GM12878 (cell line): Measurements from ENCODE around the gene CDH4. TPM values are rescaled to one million over a fixed set of nuclear protein-coding genes. Genes with fewer than 3 reads are reported as not detected.

Source experiments
- ATAC-seq: fragments of 200-7000 bp; cut with Tn5 transposase; 3 replicates; pipeline ENCODE4 v1.9.1; 2020; ENCODE audit warnings: mild to moderate bottlenecking, moderate library complexity
- BruUV-seq: library from RNA; stranded (reverse); fragments of 400-500 nt; replicated peaks from 2 replicates; lab custom pipeline; 2021; lab: Mats Ljungman, UMichigan
- CTCF ChIA-PET: fragments of 300-600 bp; sonication (Branson Sonifier 250); formaldehyde crosslinking; extraction: SDS; loops from one replicate; lab custom pipeline; 2021; ENCODE audit warnings: inconsistent platforms; lab: Yijun Ruan, JAX
- POLR2A ChIA-PET: fragments of 350-600 bp; formaldehyde crosslinking; extraction: SDS; loops from one replicate; lab custom pipeline; 2021; ENCODE audit warnings: inconsistent platforms; lab: Charles Lee
- RAD21 ChIA-PET: fragments of 300-600 bp; sonication (Branson Sonifier 250); formaldehyde crosslinking; loops from one replicate; lab custom pipeline; 2023; ENCODE audit warnings: antibody characterized with exemption; ENCODE audit not compliant: unreplicated experiment; lab: Charles Lee
- SMC1A ChIA-PET: fragments of 300-600 bp; sonication (Branson Sonifier 250); formaldehyde crosslinking; loops from one replicate; lab custom pipeline; 2023; ENCODE audit not compliant: unreplicated experiment, uncharacterized antibody; lab: Charles Lee
- DNase-seq: peaks from one replicate; pipeline ENCODE4 v3.0.0-alpha.2; 2011; ENCODE audit warnings: low read depth, low spot score
- FAIRE-seq: peaks from 3 replicates; lab custom pipeline; 2011; peaks lifted over from hg19 to GRCh38; lab: Jason Lieb, UNC
- H2AFZ ChIP-seq: 2 replicates; pipeline ENCODE4 v1.6.0; 2011; ENCODE audit warnings: low read depth, low read length, control low read depth; ENCODE audit not compliant: control insufficient read depth
- H3K27ac ChIP-seq: 2 replicates; pipeline ENCODE4 v1.5.1; 2011; ENCODE audit warnings: control low read depth; ENCODE audit not compliant: control insufficient read depth, insufficient read depth
- H3K27me3 ChIP-seq, 2 experiments: replicated peaks in 1 of 2; 2 replicates each; pipeline versions ENCODE4 v1.6.0 to v1.6.1; 2011; ENCODE audit warnings: low read length in 1 of 2; ENCODE audit not compliant: control insufficient read depth in 2 of 2, insufficient read depth in 2 of 2
- H3K36me3 ChIP-seq, 2 experiments: 2 replicates each; pipeline ENCODE4 v1.5.1; 2011; ENCODE audit warnings: low read length in 1 of 2; ENCODE audit not compliant: control insufficient read depth in 2 of 2, insufficient read depth in 2 of 2
- H3K4me1 ChIP-seq: 2 replicates; pipeline ENCODE4 v1.6.1; 2011; ENCODE audit warnings: mild to moderate bottlenecking, low read length, moderate library complexity, mixed read lengths; ENCODE audit not compliant: control insufficient read depth, insufficient read depth
- H3K4me2 ChIP-seq: 2 replicates; pipeline ENCODE4 v1.6.0; 2011; ENCODE audit warnings: control low read depth; ENCODE audit not compliant: control insufficient read depth, insufficient read depth
- H3K4me3 ChIP-seq: fragments of 200-600 bp; sonication (generic); 2 replicates; pipeline ENCODE4 v1.5.1; 2016
- H3K79me2 ChIP-seq: 2 replicates; pipeline ENCODE4 v1.6.0; 2011; ENCODE audit warnings: low read length; ENCODE audit not compliant: control insufficient read depth, insufficient read depth
- H3K9ac ChIP-seq: 2 replicates; pipeline ENCODE4 v1.8.0; 2011; ENCODE audit warnings: low read length, control low read depth, mixed read lengths; ENCODE audit not compliant: control insufficient read depth, insufficient read depth
- H3K9me3 ChIP-seq: replicated peaks from 3 replicates; pipeline ENCODE4 v1.5.1; 2011; ENCODE audit warnings: mild to moderate bottlenecking, low read length; ENCODE audit not compliant: control insufficient read depth, insufficient read depth
- H4K20me1 ChIP-seq: 2 replicates; pipeline ENCODE4 v1.6.0; 2011; ENCODE audit not compliant: control insufficient read depth, insufficient read depth
- BCL11A ChIP-seq: IDR thresholded peaks from 2 replicates; pipeline ENCODE4 v1.6.1; 2011; ENCODE audit warnings: low read depth, low read length
- NFXL1 ChIP-seq: fragments of 450-650 bp; IDR thresholded peaks from 2 replicates; pipeline ENCODE4 v1.6.1; 2017; ENCODE audit warnings: antibody characterized with exemption, mild to moderate bottlenecking, borderline replicate concordance
- REST ChIP-seq: IDR thresholded peaks from 2 replicates; pipeline ENCODE4 v1.6.1; 2012; ENCODE audit warnings: mild to moderate bottlenecking, low read depth, low read length
- SIX5 ChIP-seq: IDR thresholded peaks from 2 replicates; pipeline ENCODE4 v1.6.1; 2011; ENCODE audit warnings: mild to moderate bottlenecking, low read depth, low read length, moderate library complexity; ENCODE audit not compliant: severe bottlenecking
- TBL1XR1 ChIP-seq: IDR thresholded peaks from 2 replicates; pipeline ENCODE4 v1.6.1; 2012; ENCODE audit warnings: low read depth, low read length, improper control_type of control experiment
- WGBS: methylation state at CpG from one replicate; pipeline ENCODE4 v1.1.6; 2016; ENCODE audit warnings: low lambda C conversion rate; ENCODE audit not compliant: insufficient replicate concordance, insufficient coverage; ENCODE audit errors: missing lambda C conversion rate; 5-methylcytosine and 5-hydroxymethylcytosine counted together
- in situ Hi-C: fragments of 300-500 bp; cut with MboI; formaldehyde crosslinking; loops from 9 replicates; pipeline ENCODE4 v1.14.3; 2018; ENCODE audit warnings: mixed read lengths
- intact Hi-C: fragments of 100-400 bp; cut with micrococcal nuclease; formaldehyde crosslinking; loops from one replicate; pipeline ENCODE4 v1.14.2; 2022; ENCODE audit not compliant: unreplicated experiment
- polyA plus RNA-seq, 11 experiments: library from polyadenylated mRNA; depleted of rRNA in 4 of 11; unstranded in 6 of 11; stranded (reverse) in 5 of 11; fragments of >200 nt; fragmentation: Nextera tagmentation in 4 of 11; fragmentation: Illumina TruSeq in 1 of 11; extraction: Ambion mirVana in 4 of 11; extraction: Trizol in 1 of 11; gene quantifications; 1 replicate in 1 of 11; 2 replicates in 10 of 11; pipeline versions ENCODE4 v1.2.1 to v1.2.3, GENCODE V29; 2011 to 2016; ENCODE audit warnings: inconsistent platforms in 2 of 11, missing spikeins in 2 of 11, low read depth in 1 of 11
- total RNA-seq, 4 experiments: library from RNA; depleted of rRNA in 3 of 4; stranded (reverse); fragments of >200 nt in 3 of 4; fragmentation: Illumina TruSeq in 1 of 4; extraction: Trizol in 1 of 4; gene quantifications; 2 replicates each; pipeline versions ENCODE4 v1.2.1 to v1.2.3, GENCODE V29; 2013 to 2021

The CDH4 gene
- total and polyA plus RNA-seq, 10 of the 15 experiments (the other 5 are each of a cell fraction or from before 2014, with no cell fraction given): not detected

- TF ChIP-seq BCL11A (no peak), SIX5 (no peak), REST (no peak), TBL1XR1 (no peak), NFXL1 (no peak)
- TF ChIP-seq, all 136 proteins: peak for 0
- RAD21 ChIA-PET: no interaction called here
- Histone ChIP-seq H3K4me1 (no peaks in the 10 kb centered on the region), H2AFZ (no peak overlapping the region), H3K4me2 (no peak overlapping the region), H3K36me3 (no peaks in the 10 kb centered on the region), H3K9me3 (no peaks in the 10 kb centered on the region; the same call in 2 of the 3 replicates), H4K20me1 (no peaks in the 10 kb centered on the region), H3K79me2 (no peaks in the 10 kb centered on the region), H3K27me3 (no peaks in the 10 kb centered on the region; a peak in 1 of 4 replicates), H3K4me3 (no peak overlapping the region), H3K27ac (no peak overlapping the region), H3K9ac (no peak overlapping the region)
- DNase-seq (no peak), FAIRE-seq (no peak), ATAC-seq (no peak)
- intact Hi-C loops (no loop called here), in situ Hi-C loops (no loop called here)
- BruUV-seq: no TSS peak
- POLR2A ChIA-PET: no interaction called here
- SMC1A ChIA-PET: no interaction called here
- WGBS: 25% methylated on average over 10 of the region's 10 CpGs
- CTCF ChIA-PET: no interaction called here
These were observed 378.8 kb downstream of the CDH4 start for GRCh38 chr20:61630816-61631215.
